ENCODE measurements around the gene PEX16. TPM values are rescaled to one million over a fixed set of nuclear protein-coding genes. Genes with fewer than 3 reads are reported as not detected.

PEX16 gene
- total and polyA plus RNA-seq, 9 donors: 2.9 to 31.7 (median 26.5) TPM

GRCh38 chr11:45876401-45876800 is 41.3 kb downstream of the PEX16 start:
- Histone ChIP-seq H3K27ac (no peak overlapping the region), H3K4me3 (no peak overlapping the region), H3K9me3 (no peaks in the 10 kb centered on the region), H3K36me3 (no peaks in the 10 kb centered on the region), H3K27me3 (no peaks in the 10 kb centered on the region), H3K4me1 (ENCODE audit: insufficient read depth) (no peaks in the 10 kb centered on the region)
- intact Hi-C loops (cut with DNase I): no loop called here
- WGBS, 3 donors: 59 to 64% (median 62%) methylated on average over 6 of the region's 6 CpGs
- no peak for TF ChIP-seq CTCF (IDR thresholded peaks at IDR 0.05)
- TF ChIP-seq POLR2A (IDR thresholded peaks at IDR 0.05): no peak
- TF ChIP-seq EP300 (IDR thresholded peaks at IDR 0.05): no peak
- peak in 1 of 5 donors; percentile 21 for DNase-seq

- DNase-seq: peak in 1 of 5 donors; percentile 45
- no peaks in the 10 kb centered on the region for H3K4me1 ChIP-seq (ENCODE audit: insufficient read depth)
- WGBS, 3 donors: 67 to 70% (median 68%) methylated on average over 9 of the region's 9 CpGs
- H3K27me3 ChIP-seq: no peaks in the 10 kb centered on the region
- H3K27ac ChIP-seq: no peak overlapping the region
- no peaks in the 10 kb centered on the region for H3K9me3 ChIP-seq
- H3K36me3 ChIP-seq: no peaks in the 10 kb centered on the region
- H3K4me3 ChIP-seq: no peak overlapping the region
- TF ChIP-seq POLR2A (IDR thresholded peaks at IDR 0.05) (no peak), CTCF (IDR thresholded peaks at IDR 0.05) (no peak), EP300 (IDR thresholded peaks at IDR 0.05) (no peak)
- intact Hi-C loops (cut with DNase I): no loop called here
Measured at GRCh38 chr11:45872651-45873356, 44.9 kb downstream of the PEX16 start.

- intact Hi-C loops (cut with DNase I): no loop called here
- Histone ChIP-seq H3K4me1 (ENCODE audit: insufficient read depth) (no peaks in the 10 kb centered on the region), H3K27ac (no peak overlapping the region), H3K9me3 (no peaks in the 10 kb centered on the region), H3K4me3 (no peak overlapping the region), H3K36me3 (no peaks in the 10 kb centered on the region), H3K27me3 (no peaks in the 10 kb centered on the region)
- no peak for TF ChIP-seq POLR2A (IDR thresholded peaks at IDR 0.05)
- TF ChIP-seq EP300 (IDR thresholded peaks at IDR 0.05): no peak
- TF ChIP-seq CTCF (IDR thresholded peaks at IDR 0.05): no peak
- DNase-seq: peak in 1 of 5 donors; percentile 14
- 73 to 95% (median 83%) methylated on average over 2 of the region's 2 CpGs for WGBS, 3 donors
Measured at GRCh38 chr11:45871638-45872037, 46.0 kb downstream of the PEX16 start.

- peak in 1 of 5 donors; percentile 27 for DNase-seq
- no peak overlapping the region for H3K27ac ChIP-seq
- no peak overlapping the region for H3K4me3 ChIP-seq
- no peaks in the 10 kb centered on the region for H3K4me1 ChIP-seq (ENCODE audit: insufficient read depth)
- no peaks in the 10 kb centered on the region for H3K9me3 ChIP-seq
- no peaks in the 10 kb centered on the region for H3K36me3 ChIP-seq
- WGBS, 3 donors: 84 to 87% (median 85%) methylated on average over 4 of the region's 4 CpGs
- no peak for TF ChIP-seq EP300 (IDR thresholded peaks at IDR 0.05)
- no peak for TF ChIP-seq POLR2A (IDR thresholded peaks at IDR 0.05)
- TF ChIP-seq CTCF (IDR thresholded peaks at IDR 0.05): no peak
- H3K27me3 ChIP-seq: no peaks in the 10 kb centered on the region
- intact Hi-C loops (cut with DNase I): no loop called here
Measured at GRCh38 chr11:45870706-45871105, 47.0 kb downstream of the PEX16 start.

Measured in ovary (tissue), 9 donors.